Stomach (tissue), 9 donors: ENCODE results near the gene GCSAM. TPM values are rescaled to one million over a fixed set of nuclear protein-coding genes. Genes with fewer than 3 reads are reported as not detected.

ENCODE experiments used
- DNase-seq, 2 donors: peaks; one replicate each; pipeline versions ENCODE4 v3.0.0 to v3.0.0-alpha.2; 2013 to 2019
- H3K27ac ChIP-seq, 5 donors: fragments of 200-600 bp in 4 of 5; sonication (generic) in 4 of 5; one replicate each; pipeline ENCODE4 v1.5.1; 2013 to 2019; ENCODE audit warnings: mild to moderate bottlenecking in 1 of 5, moderate library complexity in 1 of 5
- H3K27me3 ChIP-seq, 3 donors: fragments of 200-600 bp; sonication (generic); one replicate each; pipeline ENCODE4 v1.5.1; 2017 to 2019; ENCODE audit warnings: mixed run types in 1 of 3
- H3K36me3 ChIP-seq, 4 donors: fragments of 200-600 bp; sonication (generic); 1 replicate in 3 of 4; 2 replicates in 1 of 4; pipeline ENCODE4 v1.5.1; 2016 to 2019
- H3K4me1 ChIP-seq, 4 donors: fragments of 200-600 bp; sonication (generic); one replicate each; pipeline ENCODE4 v1.5.1; 2016 to 2019
- H3K4me3 ChIP-seq, 4 donors: fragments of 200-600 bp; sonication (generic) in 3 of 4; one replicate each; pipeline ENCODE4 v1.5.1; 2016 to 2019; ENCODE audit warnings: mild to moderate bottlenecking in 1 of 4
- H3K9me3 ChIP-seq, 4 donors: fragments of 200-600 bp; sonication (generic); one replicate each; pipeline ENCODE4 v1.5.1; 2016 to 2019
- EP300 ChIP-seq: sonication (generic); formaldehyde crosslinking; IDR thresholded peaks from one replicate; pipeline ENCODE4 v1.6.1; 2017; ENCODE audit warnings: antibody characterized with exemption
- POLR2A ChIP-seq, 4 donors: fragments of 450-650 bp; IDR thresholded peaks; one replicate each; pipeline ENCODE4 v1.6.1; 2016; ENCODE audit warnings: antibody characterized with exemption in 4 of 4, control low read depth in 2 of 4, mild to moderate bottlenecking in 1 of 4, moderate library complexity in 1 of 4
- POLR2AphosphoS5 ChIP-seq, 3 donors: sonication (generic); formaldehyde crosslinking; IDR thresholded peaks; one replicate each; pipeline ENCODE4 v1.6.1; 2016; ENCODE audit warnings: antibody characterized with exemption in 3 of 3
- WGBS, 5 donors: extraction: QIAGEN DNeasy Blood & Tissue Kit in 3 of 5; methylation state at CpG; one replicate each; pipeline versions ENCODE4 v1.1.5 to v1.1.7; 2013 to 2018; 5-methylcytosine and 5-hydroxymethylcytosine counted together
- intact Hi-C: fragments of 100-400 bp; cut with DNase I; formaldehyde crosslinking; loops from one replicate; pipeline ENCODE4 v1.15.1; 2023; ENCODE audit warnings: low total_unique reads
- polyA plus RNA-seq, 3 donors: library from polyadenylated mRNA; stranded (reverse); fragments of 200-250 nt; gene quantifications; one replicate each; pipeline ENCODE4 v1.2.3, GENCODE V29; 2013
- total RNA-seq, 5 donors: library from RNA; depleted of rRNA; stranded (reverse); fragments of >200 nt; gene quantifications; one replicate each; pipeline versions ENCODE4 v1.1.0 to v1.2.3, GENCODE V29; 2014 to 2016
- TF ChIP-seq, protein P1 (sequence below), 7 experiments: fragments of 450-650 bp in 4 of 7; fragments of 200-600 bp in 3 of 7; sonication (generic) in 3 of 7; IDR thresholded peaks; one replicate each; pipeline ENCODE4 v1.5.1; 2016 to 2019; ENCODE audit warnings: antibody characterized with exemption in 7 of 7, control low read depth in 2 of 7, mild to moderate bottlenecking in 1 of 7
- donor health status: healthy with polysubstance abuse.
- donor health status: Bipolar disorder and iron deficiency.
- donor health status: healthy.

The GCSAM gene
- total and polyA plus RNA-seq, 8 donors: 0.73 to 2.3 (median 2.3) TPM; not detected in 5

DNA sequence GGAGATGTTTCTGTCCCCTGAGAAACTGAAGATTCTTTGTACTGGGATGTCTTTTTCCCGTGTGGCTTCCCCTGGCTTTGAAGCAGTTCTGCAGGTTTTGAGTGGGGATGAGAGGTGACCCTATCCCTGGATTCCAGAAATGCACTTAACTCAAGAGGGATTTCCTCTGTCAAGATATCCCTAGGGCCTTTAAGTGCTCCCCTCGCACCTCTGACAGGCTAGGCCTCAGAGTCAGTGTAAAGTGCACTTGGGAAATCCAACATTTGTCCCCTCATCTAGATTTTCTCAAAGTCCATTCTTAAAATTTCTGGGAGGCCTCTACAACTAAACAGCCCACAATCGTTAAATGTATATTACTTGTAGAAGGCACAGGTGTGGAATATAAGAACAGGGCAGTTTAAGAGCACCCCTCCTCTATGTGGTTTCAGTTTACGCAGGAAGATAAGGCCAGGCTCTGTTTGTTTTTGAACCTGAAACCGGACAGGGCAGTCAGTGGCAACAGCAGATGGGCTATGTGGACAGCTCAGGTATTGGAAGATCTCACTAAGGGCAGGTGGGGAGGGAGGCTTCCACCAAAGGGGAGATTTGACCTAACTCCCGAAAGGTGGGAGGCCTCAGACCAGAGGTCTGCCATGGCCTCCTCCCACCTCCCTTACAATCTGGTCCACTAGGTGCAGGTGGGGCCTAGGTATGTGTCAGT, 42.0 kb downstream of the GCSAM start:
- H3K36me3 ChIP-seq: peaks cover 0 to 4% (median 0%) of the 10 kb centered on the region in 4 donors
- peak; percentile 44 to 76 for DNase-seq

DNA sequence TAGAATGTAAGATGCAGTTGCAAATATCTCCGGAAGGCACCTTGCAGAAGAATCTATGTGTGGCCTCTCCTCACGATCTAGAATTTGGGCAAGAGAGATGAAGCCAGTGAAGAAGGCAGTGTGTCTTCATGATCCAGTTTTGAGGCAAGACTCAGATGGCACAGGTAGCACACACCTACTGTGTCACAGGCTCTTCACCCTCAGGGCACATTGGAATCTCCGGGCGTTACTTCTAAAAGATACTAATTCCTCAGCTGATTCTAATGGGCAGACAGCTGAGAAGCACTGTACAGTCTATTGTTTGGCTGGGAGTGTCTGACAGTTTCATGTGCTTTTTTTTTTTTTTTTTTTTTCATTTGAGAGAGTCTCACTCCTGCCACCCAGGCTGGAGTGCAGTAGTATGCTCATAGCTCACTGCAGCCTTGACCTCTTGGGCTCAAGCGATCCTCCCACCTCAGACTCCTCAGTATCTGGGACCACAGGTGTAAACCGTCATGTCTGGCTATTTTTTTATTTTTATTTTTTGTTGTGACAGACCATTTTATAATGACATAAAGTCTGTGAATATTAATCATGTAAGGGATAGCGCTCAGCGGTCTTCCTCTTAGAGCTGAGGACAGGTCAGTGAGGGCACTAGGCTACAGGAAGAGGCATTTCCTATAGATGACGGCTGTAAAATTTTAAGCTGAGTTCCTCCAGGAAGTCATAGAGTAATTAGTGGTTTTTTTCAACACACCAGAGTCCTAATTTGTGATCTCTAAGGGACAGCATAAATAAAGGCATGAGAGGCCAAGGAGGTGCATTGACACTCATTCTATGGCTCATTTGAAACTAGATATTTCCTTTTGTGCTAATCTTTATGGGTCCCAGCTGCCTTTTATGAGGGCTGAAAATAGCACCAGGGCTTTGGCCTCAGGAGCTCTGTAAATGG, 42.8 kb downstream of the GCSAM start:
- 67 to 79% (median 72%) methylated on average over 9 of the region's 9 CpGs for WGBS, 5 donors
- peak in 1 of 2 donors; percentile 25 for DNase-seq

More for the DNA sequence above, 42.0 kb downstream of the GCSAM start:
- no peak for TF ChIP-seq POLR2AphosphoS5 (IDR thresholded peaks at IDR 0.05)
- TF ChIP-seq, protein P1, sequence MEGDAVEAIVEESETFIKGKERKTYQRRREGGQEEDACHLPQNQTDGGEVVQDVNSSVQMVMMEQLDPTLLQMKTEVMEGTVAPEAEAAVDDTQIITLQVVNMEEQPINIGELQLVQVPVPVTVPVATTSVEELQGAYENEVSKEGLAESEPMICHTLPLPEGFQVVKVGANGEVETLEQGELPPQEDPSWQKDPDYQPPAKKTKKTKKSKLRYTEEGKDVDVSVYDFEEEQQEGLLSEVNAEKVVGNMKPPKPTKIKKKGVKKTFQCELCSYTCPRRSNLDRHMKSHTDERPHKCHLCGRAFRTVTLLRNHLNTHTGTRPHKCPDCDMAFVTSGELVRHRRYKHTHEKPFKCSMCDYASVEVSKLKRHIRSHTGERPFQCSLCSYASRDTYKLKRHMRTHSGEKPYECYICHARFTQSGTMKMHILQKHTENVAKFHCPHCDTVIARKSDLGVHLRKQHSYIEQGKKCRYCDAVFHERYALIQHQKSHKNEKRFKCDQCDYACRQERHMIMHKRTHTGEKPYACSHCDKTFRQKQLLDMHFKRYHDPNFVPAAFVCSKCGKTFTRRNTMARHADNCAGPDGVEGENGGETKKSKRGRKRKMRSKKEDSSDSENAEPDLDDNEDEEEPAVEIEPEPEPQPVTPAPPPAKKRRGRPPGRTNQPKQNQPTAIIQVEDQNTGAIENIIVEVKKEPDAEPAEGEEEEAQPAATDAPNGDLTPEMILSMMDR (IDR thresholded peaks at IDR 0.05): no peak
- no peak for TF ChIP-seq EP300
- TF ChIP-seq POLR2A (IDR thresholded peaks at IDR 0.05): no peak
- intact Hi-C loops: no loop called here
- Histone ChIP-seq H3K4me3 (no peak overlapping the region), H3K27ac (peak overlapping the region; percentile 52 to 78 (median 71)), H3K27me3 (peaks cover 0 to 7% (median 0%) of the 10 kb centered on the region in 3 donors), H3K9me3 (no peaks in the 10 kb centered on the region), H3K4me1 (peaks cover 7 to 53% (median 47%) of the 10 kb centered on the region in 4 donors)
- 35 to 56% (median 41%) methylated on average over 6 of the region's 6 CpGs for WGBS, 5 donors

DNA sequence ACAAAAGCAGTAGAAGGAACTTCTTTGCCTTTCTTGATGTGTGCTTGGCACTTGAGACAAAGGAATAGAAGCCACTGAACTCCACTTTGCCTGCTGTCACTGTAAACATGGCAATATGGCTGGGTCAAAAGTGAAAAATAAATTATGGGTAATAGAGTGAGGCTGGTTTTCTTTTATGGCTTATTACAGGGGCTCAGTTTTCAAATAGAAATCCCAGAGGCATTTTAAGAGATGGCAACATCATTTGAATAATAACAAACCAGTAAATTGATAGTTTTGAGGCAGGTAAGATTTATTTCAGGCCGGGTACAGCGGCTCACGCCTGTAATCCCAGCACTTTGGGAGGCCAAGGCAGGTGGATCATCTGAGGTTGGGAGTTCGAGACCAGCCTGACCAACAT, 44.1 kb downstream of the GCSAM start:
- intact Hi-C loops: no loop called here
- H3K4me3 ChIP-seq: no peak overlapping the region
- H3K4me1 ChIP-seq: peaks cover 7 to 66% (median 58%) of the 10 kb centered on the region in 4 donors
- DNase-seq: no peak
- H3K9me3 ChIP-seq: no peaks in the 10 kb centered on the region
- peak overlapping the region in 4 of 5 donors; percentile 52 to 91 (median 72) for H3K27ac ChIP-seq
- WGBS, 5 donors: 64 to 78% (median 71%) methylated on average over 4 of the region's 4 CpGs
- no peaks in the 10 kb centered on the region for H3K36me3 ChIP-seq
- TF ChIP-seq, protein P1 (IDR thresholded peaks at IDR 0.05): no peak
- TF ChIP-seq POLR2A (IDR thresholded peaks at IDR 0.05) (no peak), POLR2AphosphoS5 (IDR thresholded peaks at IDR 0.05) (no peak), EP300 (no peak)
- peaks cover 0 to 7% (median 0%) of the 10 kb centered on the region in 3 donors for H3K27me3 ChIP-seq

More for the DNA sequence above, 42.8 kb downstream of the GCSAM start:
- H3K36me3 ChIP-seq: peaks cover 0 to 4% (median 0%) of the 10 kb centered on the region in 4 donors
- no peak overlapping the region for H3K4me3 ChIP-seq
- no peaks in the 10 kb centered on the region for H3K9me3 ChIP-seq
- TF ChIP-seq POLR2AphosphoS5 (IDR thresholded peaks at IDR 0.05) (no peak), EP300 (no peak), POLR2A (IDR thresholded peaks at IDR 0.05) (no peak)
- TF ChIP-seq, protein P1 (IDR thresholded peaks at IDR 0.05): no peak
- peaks cover 0 to 7% (median 0%) of the 10 kb centered on the region in 3 donors for H3K27me3 ChIP-seq
- H3K27ac ChIP-seq: peak overlapping the region; percentile 52 to 89 (median 71)
- H3K4me1 ChIP-seq: peaks cover 7 to 61% (median 53%) of the 10 kb centered on the region in 4 donors
- intact Hi-C loops: no loop called here

DNA sequence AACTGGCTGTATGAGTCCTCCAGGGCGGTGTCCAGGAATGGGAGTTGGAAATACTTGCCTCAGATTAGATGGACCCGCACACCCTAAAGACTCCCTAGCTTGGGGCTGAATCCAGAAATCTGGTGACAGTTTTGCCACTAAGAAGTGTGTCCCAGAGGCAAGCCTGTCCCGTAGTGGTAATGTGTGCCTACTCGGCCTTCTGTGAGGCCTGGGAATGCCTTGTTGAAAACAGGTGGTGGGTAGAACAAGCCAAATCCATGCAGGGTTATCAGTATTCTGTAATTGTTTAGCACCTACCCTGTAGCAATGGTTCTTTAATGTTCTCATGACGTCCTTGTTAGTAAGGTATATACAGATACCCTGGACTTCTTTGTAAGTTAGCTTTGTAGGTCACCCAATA, 45.3 kb downstream of the GCSAM start:
- Histone ChIP-seq H3K27me3 (peaks cover 0 to 7% (median 0%) of the 10 kb centered on the region in 3 donors), H3K9me3 (no peaks in the 10 kb centered on the region), H3K36me3 (no peaks in the 10 kb centered on the region), H3K27ac (peak overlapping the region; percentile 84 to 95 (median 89)), H3K4me3 (peak overlapping the region; percentile 46 to 63 (median 54)), H3K4me1 (peaks cover 7 to 61% (median 53%) of the 10 kb centered on the region in 4 donors)
- intact Hi-C loops: no loop called here
- peak; percentile 40 to 43 for DNase-seq
- TF ChIP-seq EP300: no peak
- TF ChIP-seq, protein P1 (IDR thresholded peaks at IDR 0.05): no peak
- peak in 1 of 4 donors; percentile 27 for TF ChIP-seq POLR2A (IDR thresholded peaks at IDR 0.05)
- TF ChIP-seq POLR2AphosphoS5 (IDR thresholded peaks at IDR 0.05): peak in 2 of 3 donors; percentile 45 to 65
- 32 to 57% (median 53%) methylated on average over 5 of the region's 5 CpGs for WGBS, 5 donors
